Liver (tissue), 9 donors: ENCODE measurements around the gene MTHFSD. TPM values are rescaled to one million over a fixed set of nuclear protein-coding genes. Genes with fewer than 3 reads are reported as not detected.

Experiments used
- DNase-seq: peaks from one replicate; pipeline ENCODE4 v3.0.0-alpha.2; 2017; ENCODE audit warnings: low spot score
- H3K27ac ChIP-seq, 2 donors: one replicate each; pipeline ENCODE4 v1.7.0; 2013; ENCODE audit warnings: inconsistent platforms in 2 of 2, low read length in 2 of 2, control low read depth in 1 of 2, low read depth in 1 of 2, mild to moderate bottlenecking in 1 of 2
- H3K27me3 ChIP-seq, 4 donors: one replicate each; pipeline versions ENCODE4 v1.6.1 to v1.7.0; 2013; ENCODE audit warnings: low read length in 3 of 4, inconsistent platforms in 1 of 4, mild to moderate bottlenecking in 1 of 4, moderate library complexity in 1 of 4; ENCODE audit not compliant: control insufficient read depth in 4 of 4, insufficient read depth in 4 of 4
- H3K36me3 ChIP-seq, 4 donors: one replicate each; pipeline versions ENCODE4 v1.6.1 to v1.7.0; 2013; ENCODE audit warnings: low read length in 3 of 4, mild to moderate bottlenecking in 3 of 4, low read depth in 1 of 4, moderate library complexity in 1 of 4; ENCODE audit not compliant: control insufficient read depth in 4 of 4, insufficient read depth in 3 of 4
- H3K4me1 ChIP-seq, 4 donors: one replicate each; pipeline versions ENCODE4 v1.6.1 to v1.7.0; 2013; ENCODE audit warnings: low read length in 3 of 4, mild to moderate bottlenecking in 3 of 4, moderate library complexity in 1 of 4; ENCODE audit not compliant: control insufficient read depth in 4 of 4, insufficient read depth in 4 of 4
- H3K4me3 ChIP-seq, 3 donors: one replicate each; pipeline versions ENCODE4 v1.6.1 to v1.7.0; 2013; ENCODE audit warnings: low read length in 3 of 3, control low read depth in 1 of 3, low read depth in 1 of 3, mild to moderate bottlenecking in 1 of 3
- H3K9ac ChIP-seq, 2 donors: one replicate each; pipeline ENCODE4 v1.7.0; 2013; ENCODE audit warnings: low read length in 2 of 2, mild to moderate bottlenecking in 2 of 2, moderate library complexity in 2 of 2, control low read depth in 1 of 2, low read depth in 1 of 2
- H3K9me3 ChIP-seq, 4 donors: one replicate each; pipeline versions ENCODE4 v1.6.1 to v1.7.0; 2013; ENCODE audit warnings: low read length in 3 of 4; ENCODE audit not compliant: control insufficient read depth in 4 of 4
- ATF3 ChIP-seq: IDR thresholded peaks from 2 replicates; pipeline ENCODE4 v1.6.1; 2016; ENCODE audit warnings: antibody characterized with exemption
- CTCF ChIP-seq: fragments of 150-350 bp; IDR thresholded peaks from 2 replicates; pipeline ENCODE4 v1.5.1; 2017; ENCODE audit warnings: improper control_type of control experiment, low read depth, low read length; ENCODE audit not compliant: missing input control
- EGR1 ChIP-seq, 2 donors: IDR thresholded peaks; 2 replicates each; pipeline ENCODE4 v1.6.1; 2016 to 2018; ENCODE audit warnings: antibody characterized with exemption in 2 of 2, low read depth in 2 of 2
- FOXA1 ChIP-seq: IDR thresholded peaks from 2 replicates; pipeline ENCODE4 v1.6.1; 2016; ENCODE audit warnings: antibody characterized with exemption
- FOXA2 ChIP-seq: IDR thresholded peaks from 2 replicates; pipeline ENCODE4 v1.6.1; 2016; ENCODE audit warnings: antibody characterized with exemption
- GABPA ChIP-seq, 2 donors: IDR thresholded peaks in 1 of 2; conservative IDR thresholded peaks in 1 of 2; 2 replicates each; pipeline ENCODE4 v1.6.1; 2016; ENCODE audit warnings: antibody characterized with exemption in 2 of 2, mild to moderate bottlenecking in 1 of 2, moderate library complexity in 1 of 2
- HNF4G ChIP-seq: IDR thresholded peaks from 2 replicates; pipeline ENCODE4 v1.6.1; 2016; ENCODE audit warnings: antibody characterized with exemption
- JUND ChIP-seq, 2 donors: IDR thresholded peaks; 2 replicates each; pipeline ENCODE4 v1.6.1; 2016; ENCODE audit warnings: antibody characterized with exemption in 2 of 2
- MAX ChIP-seq: IDR thresholded peaks from 2 replicates; pipeline ENCODE4 v1.6.1; 2016; ENCODE audit warnings: antibody characterized with exemption
- NR2F2 ChIP-seq: IDR thresholded peaks from 2 replicates; pipeline ENCODE4 v1.6.1; 2016; ENCODE audit warnings: antibody characterized with exemption
- RAD21 ChIP-seq, 2 donors: IDR thresholded peaks; 2 replicates each; pipeline ENCODE4 v1.6.1; 2016; ENCODE audit warnings: antibody characterized with exemption in 2 of 2, mild to moderate bottlenecking in 2 of 2
- REST ChIP-seq: IDR thresholded peaks from 2 replicates; pipeline ENCODE4 v1.6.1; 2016; ENCODE audit warnings: antibody characterized with exemption, mild to moderate bottlenecking
- RXRA ChIP-seq, 2 donors: IDR thresholded peaks; 2 replicates each; pipeline ENCODE4 v1.6.1; 2017 to 2018; ENCODE audit warnings: antibody characterized with exemption in 2 of 2, mild to moderate bottlenecking in 1 of 2
- SP1 ChIP-seq: IDR thresholded peaks from 2 replicates; pipeline ENCODE4 v1.6.1; 2018; ENCODE audit warnings: antibody characterized with exemption, mild to moderate bottlenecking
- TAF1 ChIP-seq: conservative IDR thresholded peaks from 2 replicates; pipeline ENCODE4 v1.6.1; 2016; ENCODE audit warnings: antibody characterized with exemption, mild to moderate bottlenecking
- YY1 ChIP-seq: IDR thresholded peaks from 2 replicates; pipeline ENCODE4 v1.6.1; 2016; ENCODE audit warnings: antibody characterized with exemption, mild to moderate bottlenecking
- WGBS: extraction: QIAGEN DNeasy Blood & Tissue Kit; methylation state at CpG from one replicate; pipeline ENCODE4 v1.1.7; 2013; 5-methylcytosine and 5-hydroxymethylcytosine counted together
- polyA plus RNA-seq, 2 donors: library from polyadenylated mRNA; stranded (reverse) in 1 of 2; unstranded in 1 of 2; fragments of 200-250 nt in 1 of 2; fragments of >200 nt in 1 of 2; fragmentation: Nextera tagmentation in 1 of 2; extraction: Ambion mirVana in 1 of 2; gene quantifications; one replicate each; pipeline versions ENCODE4 v1.2.1 to v1.2.3, GENCODE V29; 2013 to 2015
- total RNA-seq, 2 donors: library from RNA; depleted of rRNA; stranded (reverse); fragments of >200 nt; gene quantifications; one replicate each; pipeline ENCODE4 v1.2.3, GENCODE V29; 2014
- TF ChIP-seq, protein P1 (sequence below): IDR thresholded peaks from 2 replicates; pipeline ENCODE4 v1.6.1; 2016; ENCODE audit warnings: antibody characterized with exemption
- donor health status: healthy.
- donor health status: healthy.
- donor health status: healthy.
- donor health status: healthy.
- donor health status: healthy.

Gene MTHFSD
- total and polyA plus RNA-seq, 4 donors, result 4.6 to 8.1 (median 6.5) TPM

DNA sequence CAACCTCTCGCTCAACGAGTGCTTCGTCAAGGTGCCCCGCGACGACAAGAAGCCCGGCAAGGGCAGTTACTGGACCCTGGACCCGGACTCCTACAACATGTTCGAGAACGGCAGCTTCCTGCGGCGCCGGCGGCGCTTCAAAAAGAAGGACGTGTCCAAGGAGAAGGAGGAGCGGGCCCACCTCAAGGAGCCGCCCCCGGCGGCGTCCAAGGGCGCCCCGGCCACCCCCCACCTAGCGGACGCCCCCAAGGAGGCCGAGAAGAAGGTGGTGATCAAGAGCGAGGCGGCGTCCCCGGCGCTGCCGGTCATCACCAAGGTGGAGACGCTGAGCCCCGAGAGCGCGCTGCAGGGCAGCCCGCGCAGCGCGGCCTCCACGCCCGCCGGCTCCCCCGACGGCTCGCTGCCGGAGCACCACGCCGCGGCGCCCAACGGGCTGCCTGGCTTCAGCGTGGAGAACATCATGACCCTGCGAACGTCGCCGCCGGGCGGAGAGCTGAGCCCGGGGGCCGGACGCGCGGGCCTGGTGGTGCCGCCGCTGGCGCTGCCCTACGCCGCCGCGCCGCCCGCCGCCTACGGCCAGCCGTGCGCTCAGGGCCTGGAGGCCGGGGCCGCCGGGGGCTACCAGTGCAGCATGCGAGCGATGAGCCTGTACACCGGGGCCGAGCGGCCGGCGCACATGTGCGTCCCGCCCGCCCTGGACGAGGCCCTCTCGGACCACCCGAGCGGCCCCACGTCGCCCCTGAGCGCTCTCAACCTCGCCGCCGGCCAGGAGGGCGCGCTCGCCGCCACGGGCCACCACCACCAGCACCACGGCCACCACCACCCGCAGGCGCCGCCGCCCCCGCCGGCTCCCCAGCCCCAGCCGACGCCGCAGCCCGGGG lies 12.9 kb upstream of the MTHFSD start:
- TF ChIP-seq TAF1, result no peak
- TF ChIP-seq NR2F2, result no peak
- no peak for TF ChIP-seq EGR1 (IDR thresholded peaks at IDR 0.05; ENCODE audit: low read depth in 2 of 2)
- no peak for TF ChIP-seq FOXA2
- TF ChIP-seq HNF4G, result no peak
- no peak for TF ChIP-seq SP1
- no peak for TF ChIP-seq REST
- no peak for TF ChIP-seq YY1
- TF ChIP-seq MAX, result no peak
- no peak for TF ChIP-seq GABPA (IDR thresholded peaks at IDR 0.05 in 1 of 2, conservative IDR thresholded peaks at IDR 0.05 in 1 of 2)
- TF ChIP-seq CTCF, result no peak
- no peak for TF ChIP-seq ATF3
- TF ChIP-seq JUND (IDR thresholded peaks at IDR 0.05), result no peak
- no peak for TF ChIP-seq FOXA1
- no peak for TF ChIP-seq RXRA (IDR thresholded peaks at IDR 0.05)
- DNase-seq, result no peak
- Histone ChIP-seq H3K4me1 (peaks cover 2 to 19% (median 6%) of the 10 kb centered on the region in 4 donors), H3K27ac (no peak overlapping the region), H3K4me3 (peak overlapping the region in 1 of 3 donors; percentile 6), H3K9ac (no peak overlapping the region), H3K27me3 (peaks cover 2 to 31% (median 22%) of the 10 kb centered on the region in 4 donors), H3K9me3 (no peaks in the 10 kb centered on the region), H3K36me3 (no peaks in the 10 kb centered on the region)
- 4% methylated on average over 116 of the region's 116 CpGs for WGBS

GRCh38 chr16:86566966-86567700 lies 12.1 kb upstream of the MTHFSD start:
- TF ChIP-seq, protein P1, sequence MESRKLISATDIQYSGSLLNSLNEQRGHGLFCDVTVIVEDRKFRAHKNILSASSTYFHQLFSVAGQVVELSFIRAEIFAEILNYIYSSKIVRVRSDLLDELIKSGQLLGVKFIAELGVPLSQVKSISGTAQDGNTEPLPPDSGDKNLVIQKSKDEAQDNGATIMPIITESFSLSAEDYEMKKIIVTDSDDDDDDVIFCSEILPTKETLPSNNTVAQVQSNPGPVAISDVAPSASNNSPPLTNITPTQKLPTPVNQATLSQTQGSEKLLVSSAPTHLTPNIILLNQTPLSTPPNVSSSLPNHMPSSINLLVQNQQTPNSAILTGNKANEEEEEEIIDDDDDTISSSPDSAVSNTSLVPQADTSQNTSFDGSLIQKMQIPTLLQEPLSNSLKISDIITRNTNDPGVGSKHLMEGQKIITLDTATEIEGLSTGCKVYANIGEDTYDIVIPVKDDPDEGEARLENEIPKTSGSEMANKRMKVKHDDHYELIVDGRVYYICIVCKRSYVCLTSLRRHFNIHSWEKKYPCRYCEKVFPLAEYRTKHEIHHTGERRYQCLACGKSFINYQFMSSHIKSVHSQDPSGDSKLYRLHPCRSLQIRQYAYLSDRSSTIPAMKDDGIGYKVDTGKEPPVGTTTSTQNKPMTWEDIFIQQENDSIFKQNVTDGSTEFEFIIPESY, result no peak
- TF ChIP-seq SP1, result no peak
- no peak for TF ChIP-seq TAF1
- TF ChIP-seq RAD21 (IDR thresholded peaks at IDR 0.05), result no peak
- Histone ChIP-seq H3K27ac (no peak overlapping the region), H3K4me3 (peak overlapping the region in 1 of 3 donors; percentile 34), H3K4me1 (peaks cover 2 to 19% (median 6%) of the 10 kb centered on the region in 4 donors), H3K9me3 (no peaks in the 10 kb centered on the region), H3K27me3 (peaks cover 2 to 25% (median 18%) of the 10 kb centered on the region in 4 donors), H3K36me3 (no peaks in the 10 kb centered on the region), H3K9ac (no peak overlapping the region)
- no peak for DNase-seq
- WGBS, result 4% methylated on average over 88 of the region's 88 CpGs
